Right ventricle myocardium superior (tissue), 1 donor: ENCODE measurements around the gene HAPLN2. TPM values are rescaled to one million over a fixed set of nuclear protein-coding genes. Genes with fewer than 3 reads are reported as not detected.

Experiments
- ATAC-seq: fragments of 200-7000 bp; cut with Tn5 transposase; one replicate; pipeline ENCODE4 v1.9.1; 2020; ENCODE audit warnings: mild to moderate bottlenecking; ENCODE audit not compliant: poor library complexity
- DNase-seq: peaks from one replicate; pipeline ENCODE4 v3.0.0-alpha.2; 2020
- intact Hi-C: fragments of 100-400 bp; cut with DNase I; formaldehyde crosslinking; loops from one replicate; pipeline ENCODE4 v1.11.2; 2022
- total RNA-seq: library from RNA; stranded (reverse); fragmentation: NEBNext Ultra II Directional; extraction: Animal tissue kit (Norgen Biotek cat#: 25700); gene quantifications from one replicate; pipeline ENCODE4 v1.2.1, GENCODE V29; 2021
- donor health status: DM: no; HTN: yes; CAD: no; lungs with severe emphysema.

HAPLN2 gene
- total RNA-seq, 1 donor from 2014 or later = 1.6 TPM

DNA sequence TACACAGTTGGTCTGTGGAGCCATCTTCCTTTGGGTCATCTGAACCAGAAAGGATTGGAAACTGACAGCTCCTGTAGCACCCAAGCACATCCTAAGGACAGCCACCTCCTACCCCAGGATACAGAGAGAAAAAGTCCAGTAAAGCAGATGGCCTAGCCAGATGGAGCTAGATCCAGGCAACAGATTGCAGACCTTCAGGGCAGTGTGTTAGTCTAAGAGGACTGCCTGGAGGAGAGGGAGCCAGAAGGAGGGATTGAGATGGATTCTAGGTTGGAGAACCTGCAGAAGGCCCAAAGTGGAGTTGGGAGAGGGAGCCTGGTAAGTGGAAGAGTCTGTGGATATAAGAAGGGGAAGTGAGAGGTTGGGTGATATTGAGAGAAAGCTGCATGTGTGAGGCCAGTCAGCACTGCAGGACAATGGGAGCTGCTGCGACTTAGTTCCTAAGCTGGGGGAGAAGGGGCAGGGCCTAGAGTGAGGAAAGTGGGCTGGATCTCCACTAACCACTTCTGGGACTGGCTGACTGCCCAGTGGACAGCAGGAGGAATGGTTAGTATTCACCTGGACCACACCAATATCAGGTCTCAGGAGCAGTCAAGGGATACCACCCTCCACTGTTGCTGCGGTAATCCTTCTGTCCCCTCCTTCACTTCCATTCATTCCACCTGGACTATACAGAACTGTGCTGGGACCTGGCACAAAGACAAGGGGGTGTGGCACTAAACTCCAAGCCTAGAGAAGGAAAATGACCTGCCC, 36.1 kb downstream of the HAPLN2 start:
- no peak for ATAC-seq
- intact Hi-C loops = no loop called here
- no peak for DNase-seq

DNA sequence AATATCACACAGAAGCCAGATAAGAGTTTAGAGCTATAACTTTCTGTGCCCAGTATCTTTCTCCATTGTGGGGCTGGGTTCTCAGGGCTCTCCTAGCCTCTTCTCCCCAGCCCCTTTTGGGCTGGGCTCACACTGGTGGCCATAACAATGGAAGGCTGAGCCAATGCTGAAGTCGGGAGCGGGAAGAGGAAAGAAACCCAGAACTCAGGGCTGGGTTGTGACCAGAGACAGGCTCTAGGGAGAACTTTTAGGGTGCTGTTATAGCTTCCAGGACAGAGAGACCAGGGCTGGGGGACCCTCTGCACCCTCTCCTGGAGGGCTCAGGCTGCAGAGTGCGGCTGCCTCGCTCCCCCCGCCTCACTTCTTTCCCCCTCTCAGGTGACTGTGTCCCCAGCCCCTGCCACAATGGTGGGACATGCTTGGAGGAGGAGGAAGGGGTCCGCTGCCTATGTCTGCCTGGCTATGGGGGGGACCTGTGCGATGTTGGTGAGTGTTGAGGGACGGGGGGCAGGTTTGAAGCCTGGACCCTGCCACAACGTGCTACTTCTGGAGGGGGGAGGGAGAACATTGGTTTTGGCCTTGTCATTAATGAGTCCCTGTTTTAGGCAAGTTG, 36.8 kb downstream of the HAPLN2 start:
- no peak for DNase-seq

DNA sequence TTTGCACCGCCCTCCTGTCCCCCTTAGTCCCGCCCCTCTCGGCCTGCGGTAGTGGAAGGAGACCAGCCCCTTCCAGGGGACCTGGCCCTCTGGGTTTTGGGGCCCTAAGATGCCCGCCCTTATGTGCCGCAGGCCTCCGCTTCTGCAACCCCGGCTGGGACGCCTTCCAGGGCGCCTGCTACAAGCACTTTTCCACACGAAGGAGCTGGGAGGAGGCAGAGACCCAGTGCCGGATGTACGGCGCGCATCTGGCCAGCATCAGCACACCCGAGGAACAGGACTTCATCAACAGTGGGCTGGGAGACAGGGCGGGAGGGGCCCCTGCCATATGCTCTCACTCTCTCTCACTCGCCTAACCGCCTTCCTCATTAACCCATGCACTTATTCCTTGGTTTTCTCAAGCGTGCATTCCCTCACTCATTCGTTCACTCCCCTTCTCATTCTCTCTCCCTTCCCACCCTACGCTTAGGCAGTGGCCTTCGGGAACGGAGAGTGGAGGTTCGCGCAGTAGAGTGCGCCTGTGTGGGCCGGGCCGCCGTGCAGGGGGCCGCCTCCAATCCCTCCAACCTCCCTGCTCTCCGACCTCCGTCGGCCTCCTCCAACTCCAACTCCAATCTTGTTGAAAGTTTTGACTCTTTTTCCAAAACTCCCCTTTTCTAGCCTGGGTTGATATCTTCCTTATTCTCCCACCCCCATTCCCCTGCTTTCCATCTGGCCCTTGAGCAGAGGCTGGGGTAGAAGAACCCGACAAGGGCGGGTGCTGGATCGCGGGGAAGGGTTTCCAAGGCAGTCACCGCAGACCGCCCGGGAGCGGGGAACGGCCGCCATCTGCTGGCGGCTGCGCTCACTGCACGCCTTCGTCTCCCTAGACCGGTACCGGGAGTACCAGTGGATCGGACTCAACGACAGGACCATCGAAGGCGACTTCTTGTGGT, 37.9 kb downstream of the HAPLN2 start:
- DNase-seq (peak; percentile 88), ATAC-seq (peak; percentile 59)
- intact Hi-C loops = loop anchor here (1.0 kb wide), 1 partner anchor 30 kb away; no protein-coding TSS in a partner anchor

More for the DNA sequence above, 36.8 kb downstream of the HAPLN2 start:
- ATAC-seq = no peak
- intact Hi-C loops = no loop called here

DNA sequence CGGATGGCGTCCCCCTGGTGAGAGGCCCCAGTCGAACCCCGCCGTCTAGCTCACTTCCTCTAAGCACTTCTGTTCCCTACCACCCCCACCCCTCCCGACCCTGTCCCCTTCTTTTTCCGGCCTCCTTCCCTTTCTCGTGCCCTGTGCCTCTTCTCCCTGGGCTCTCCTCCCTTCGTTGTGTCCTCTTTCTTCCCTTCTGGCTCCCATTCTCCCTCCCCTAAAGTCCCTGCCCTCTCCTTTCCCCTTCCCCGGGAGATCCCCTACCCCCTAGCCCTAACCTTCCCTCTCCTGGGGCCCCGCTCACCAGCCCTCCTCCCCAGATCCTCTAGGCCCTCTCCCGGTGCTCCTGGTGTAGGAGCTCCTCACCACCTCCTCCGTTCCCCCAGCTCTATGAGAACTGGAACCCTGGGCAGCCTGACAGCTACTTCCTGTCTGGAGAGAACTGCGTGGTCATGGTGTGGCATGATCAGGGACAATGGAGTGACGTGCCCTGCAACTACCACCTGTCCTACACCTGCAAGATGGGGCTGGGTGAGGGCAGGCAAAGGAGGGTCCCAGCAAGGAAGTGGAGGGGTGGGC, 38.6 kb downstream of the HAPLN2 start:
- ATAC-seq = no peak
- DNase-seq = no peak
- intact Hi-C loops = loop anchor here (1.0 kb wide), 1 partner anchor 31 kb away; no protein-coding TSS in a partner anchor

DNA sequence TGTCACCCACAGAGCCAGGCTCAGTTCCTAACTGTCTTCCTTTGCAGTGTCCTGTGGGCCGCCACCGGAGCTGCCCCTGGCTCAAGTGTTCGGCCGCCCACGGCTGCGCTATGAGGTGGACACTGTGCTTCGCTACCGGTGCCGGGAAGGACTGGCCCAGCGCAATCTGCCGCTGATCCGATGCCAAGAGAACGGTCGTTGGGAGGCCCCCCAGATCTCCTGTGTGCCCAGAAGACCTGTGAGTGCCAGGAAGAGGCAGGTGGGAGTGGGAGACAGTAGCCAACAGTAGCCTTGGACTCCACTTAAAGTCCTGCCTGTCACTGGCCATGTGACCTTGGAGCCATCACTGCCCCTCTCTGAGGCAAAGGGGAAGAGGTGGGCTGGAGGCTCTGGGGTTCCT, 39.3 kb downstream of the HAPLN2 start:
- intact Hi-C loops = no loop called here
- DNase-seq = peak; percentile 39
- ATAC-seq = no peak

DNA sequence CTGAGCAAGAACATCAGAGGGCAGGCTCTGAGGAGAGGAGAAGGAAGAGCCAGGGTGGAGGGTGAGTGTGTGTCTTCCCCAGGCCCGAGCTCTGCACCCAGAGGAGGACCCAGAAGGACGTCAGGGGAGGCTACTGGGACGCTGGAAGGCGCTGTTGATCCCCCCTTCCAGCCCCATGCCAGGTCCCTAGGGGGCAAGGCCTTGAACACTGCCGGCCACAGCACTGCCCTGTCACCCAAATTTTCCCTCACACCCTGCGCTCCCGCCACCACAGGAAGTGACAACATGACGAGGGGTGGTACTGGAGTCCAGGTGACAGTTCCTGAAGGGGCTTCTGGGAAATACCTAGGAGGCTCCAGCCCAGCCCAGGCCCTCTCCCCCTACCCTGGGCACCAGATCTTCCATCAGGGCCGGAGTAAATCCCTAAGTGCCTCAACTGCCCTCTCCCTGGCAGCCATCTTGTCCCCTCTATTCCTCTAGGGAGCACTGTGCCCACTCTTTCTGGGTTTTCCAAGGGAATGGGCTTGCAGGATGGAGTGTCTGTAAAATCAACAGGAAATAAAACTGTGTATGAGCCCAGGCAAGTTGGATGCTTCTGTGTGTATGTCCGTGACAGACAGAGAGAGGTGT, 39.8 kb downstream of the HAPLN2 start:
- DNase-seq (peak; percentile 38), ATAC-seq (no peak)
- intact Hi-C loops = no loop called here

DNA sequence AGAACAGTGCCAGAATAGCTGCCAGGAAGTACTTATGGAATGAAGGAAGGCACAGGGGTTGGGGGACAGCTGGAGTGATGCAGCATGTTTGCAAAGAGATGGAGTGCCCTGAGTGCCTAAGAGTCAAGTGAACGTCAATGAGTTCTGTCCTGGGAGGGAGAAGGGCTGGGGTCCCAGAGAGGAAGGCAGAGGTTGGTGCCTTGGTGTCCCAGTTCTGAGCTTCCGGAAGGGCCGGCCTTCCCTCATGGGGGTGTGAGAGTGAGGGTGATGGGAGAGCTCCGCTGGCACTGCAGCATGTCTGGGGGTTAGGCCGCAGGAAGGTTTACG, 40.4 kb downstream of the HAPLN2 start:
- intact Hi-C loops = no loop called here
- no peak for DNase-seq
- ATAC-seq = no peak

DNA sequence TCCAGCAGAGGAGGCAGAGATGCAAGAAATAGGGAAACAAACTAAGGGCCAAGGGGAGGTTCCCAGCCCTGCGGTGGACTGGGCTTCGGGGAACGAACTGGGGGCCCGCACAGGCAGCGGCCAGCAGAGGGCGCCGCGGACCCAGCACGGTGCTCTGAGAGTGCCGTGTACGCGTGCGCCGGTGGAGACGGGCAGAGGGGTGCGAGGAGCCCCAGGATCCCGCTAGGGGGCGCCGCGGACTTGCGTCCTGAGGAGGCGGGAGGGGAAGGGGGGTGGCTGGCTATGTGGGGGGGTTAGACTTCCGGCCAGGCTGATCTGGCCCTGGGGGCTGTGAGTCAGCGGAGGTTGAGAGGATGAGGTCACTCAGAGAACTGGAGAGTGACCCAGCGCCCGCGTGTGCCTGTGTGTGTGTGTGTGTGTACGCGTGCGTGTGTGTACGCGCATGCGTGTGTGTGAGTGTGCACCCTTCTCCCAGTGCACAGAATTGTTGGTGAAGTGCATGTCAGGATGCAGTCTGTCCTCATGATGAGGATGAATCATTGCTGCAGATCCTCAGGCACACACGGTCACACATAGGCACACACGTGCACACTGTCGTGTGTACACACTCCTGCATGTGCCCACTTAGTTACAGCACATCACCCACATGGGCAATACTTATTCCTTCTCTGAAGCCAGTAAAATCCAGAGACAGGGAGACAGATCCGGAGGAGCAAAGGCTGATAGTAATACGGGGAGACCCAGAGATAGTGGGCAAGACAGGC, 41.0 kb downstream of the HAPLN2 start:
- intact Hi-C loops = loop anchor here (1.0 kb wide), 1 partner anchor 17 kb away; the partner anchor contains the start of gene NES
- DNase-seq = peak; percentile 97
- peak; percentile 85 for ATAC-seq

GRCh38 chr1:156660752-156661112, 41.5 kb downstream of the HAPLN2 start:
- ATAC-seq (no peak), DNase-seq (peak; percentile 20)
- intact Hi-C loops = loop anchor here (1.0 kb wide), 1 partner anchor 17 kb away; the partner anchor contains the start of gene NES

- peak; percentile 42 for DNase-seq
- ATAC-seq = no peak
- intact Hi-C loops = no loop called here
Observed at GRCh38 chr1:156662005-156662799, 43.0 kb downstream of the HAPLN2 start.

DNA sequence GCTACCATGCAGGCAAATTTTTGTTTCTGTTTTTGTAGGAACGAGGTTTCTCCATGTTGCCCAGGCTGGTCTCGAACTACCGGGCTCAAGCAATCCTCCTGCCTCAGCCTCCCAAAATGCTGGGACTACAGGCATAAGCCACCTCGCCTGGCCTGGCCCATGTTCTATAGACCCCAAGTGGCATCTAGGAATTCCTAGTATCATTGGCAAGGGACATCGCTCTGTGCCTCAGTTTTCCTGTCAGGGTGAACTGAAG, 43.5 kb downstream of the HAPLN2 start:
- intact Hi-C loops = no loop called here
- DNase-seq = peak; percentile 16
- no peak for ATAC-seq

- peak; percentile 63 for DNase-seq
- intact Hi-C loops = no loop called here
- ATAC-seq = no peak
Observed at GRCh38 chr1:156663178-156663577, 44.0 kb downstream of the HAPLN2 start.

DNA sequence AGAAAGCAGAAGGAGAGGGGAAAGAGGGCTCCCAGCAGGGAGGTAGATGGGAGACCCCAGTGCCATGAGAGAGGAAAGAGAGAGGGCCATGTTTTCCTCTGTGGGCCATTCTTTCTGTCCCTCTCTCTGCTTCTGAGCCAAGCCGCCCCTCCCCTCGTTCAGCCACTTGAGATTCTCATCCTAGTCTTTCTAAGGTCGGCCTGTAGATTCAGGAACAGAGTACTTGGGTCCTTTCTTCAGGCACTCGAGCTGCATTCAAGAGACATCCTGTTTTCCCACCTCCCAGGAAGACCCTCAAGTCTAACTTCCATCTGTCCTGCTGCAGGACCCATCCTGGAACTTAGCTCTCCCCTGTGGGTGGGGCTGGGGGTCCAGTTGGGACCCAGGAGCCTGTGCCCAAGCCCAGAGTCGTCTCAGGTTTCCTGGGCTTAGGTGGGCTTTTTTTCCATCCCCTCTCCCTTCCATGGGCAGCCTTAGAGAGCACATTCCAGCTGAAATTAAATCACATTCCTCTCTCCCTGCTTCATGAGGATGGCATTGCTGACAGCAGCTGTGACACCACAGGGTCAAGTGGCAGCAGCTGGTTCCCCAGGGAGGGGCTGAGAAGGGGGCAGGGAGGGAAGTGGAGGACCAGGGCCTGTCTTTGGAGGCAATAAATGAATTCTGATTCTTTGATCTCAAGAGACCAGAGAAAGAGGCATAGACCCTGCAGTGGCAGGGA, 45.0 kb downstream of the HAPLN2 start:
- DNase-seq = peak; percentile 34
- ATAC-seq = no peak
- intact Hi-C loops = no loop called here

- intact Hi-C loops = no loop called here
- DNase-seq (peak; percentile 82), ATAC-seq (peak; percentile 63)
Observed at GRCh38 chr1:156664767-156665411, 45.7 kb downstream of the HAPLN2 start.

- ATAC-seq = no peak
- peak; percentile 26 for DNase-seq
- intact Hi-C loops = no loop called here
Observed at GRCh38 chr1:156665539-156665938, 46.3 kb downstream of the HAPLN2 start.

DNA sequence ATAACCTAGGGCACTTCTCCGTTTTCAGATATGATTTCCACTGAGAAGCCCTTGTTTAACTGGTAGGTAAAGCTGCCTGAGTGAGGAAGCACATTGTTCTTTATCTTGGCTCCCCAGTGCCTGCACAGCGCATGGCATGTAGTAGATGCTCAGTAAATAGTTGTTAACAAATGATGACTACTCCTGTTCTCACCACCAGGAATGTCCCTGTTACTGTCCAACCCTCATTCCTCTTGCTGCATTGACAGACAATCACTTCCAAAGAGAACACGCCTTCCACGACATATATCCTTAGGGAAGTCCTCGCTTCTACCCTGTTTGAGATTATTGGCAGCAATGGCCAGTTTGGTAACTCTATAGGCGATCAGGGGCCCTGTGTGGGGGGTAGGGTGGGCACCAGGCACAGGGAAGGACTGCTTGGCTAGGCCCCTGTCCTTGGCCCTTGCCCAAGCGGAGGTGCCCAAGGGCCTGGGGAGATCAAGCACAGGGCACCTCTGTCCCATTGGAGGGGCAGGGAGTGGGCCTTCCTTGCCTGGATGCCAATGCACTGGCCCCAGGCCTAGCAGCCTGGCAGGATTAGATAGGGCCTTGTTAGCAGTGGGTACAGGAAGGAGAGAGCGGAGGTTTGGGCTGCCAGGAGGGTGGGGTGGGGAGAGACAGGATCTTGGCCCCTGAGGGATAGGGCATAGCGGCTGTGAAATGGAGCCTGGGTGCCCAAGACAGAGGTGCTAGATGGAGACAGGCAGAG, 47.8 kb downstream of the HAPLN2 start:
- ATAC-seq = no peak
- intact Hi-C loops = no loop called here

More for the DNA sequence above, 47.8 kb downstream of the HAPLN2 start:
- DNase-seq = peak; percentile 54
